Mucosa of descending colon (tissue), 3 donors: ENCODE results near the gene KRT31. TPM values are rescaled to one million over a fixed set of nuclear protein-coding genes. Genes with fewer than 3 reads are reported as not detected.

Source experiments
- ATAC-seq: fragments of 200-7000 bp; cut with Tn5 transposase; one replicate; pipeline ENCODE4 v1.9.1; 2020; ENCODE audit warnings: mild to moderate bottlenecking, moderate library complexity
- DNase-seq, 3 donors: peaks; one replicate each; pipeline ENCODE4 v3.0.0-alpha.2; 2020
- H3K36me3 ChIP-seq: fragments of 200-600 bp; one replicate; pipeline ENCODE4 v1.8.0; 2021; ENCODE audit warnings: low read depth, mild to moderate bottlenecking
- H3K4me1 ChIP-seq: fragments of 200-600 bp; one replicate; pipeline ENCODE4 v1.8.0; 2021; ENCODE audit warnings: low read depth, mild to moderate bottlenecking
- H3K4me3 ChIP-seq: fragments of 200-600 bp; one replicate; pipeline ENCODE4 v1.8.0; 2021; ENCODE audit warnings: mild to moderate bottlenecking
- H3K9me3 ChIP-seq: fragments of 200-600 bp; one replicate; pipeline ENCODE4 v1.8.0; 2021; ENCODE audit warnings: mild to moderate bottlenecking
- intact Hi-C, 2 donors: fragments of 100-400 bp; cut with DNase I in 1 of 2; cut with micrococcal nuclease in 1 of 2; formaldehyde crosslinking; loops; one replicate each; pipeline versions ENCODE4 v1.11.0 to v1.11.1; 2022; cut with DNase I, micrococcal nuclease
- total RNA-seq, 3 donors: library from RNA; stranded (reverse); fragmentation: NEBNext Ultra II Directional in 2 of 3; extraction: Animal tissue kit (Norgen Biotek cat#: 25700) in 2 of 3; gene quantifications; one replicate each; pipeline versions ENCODE4 v1.2.1 to v1.2.4, GENCODE V29; 2021 to 2023
- TF ChIP-seq, protein P1 (sequence below): fragments of 200-600 bp; IDR thresholded peaks from one replicate; pipeline ENCODE4 v1.8.0; 2022; ENCODE audit warnings: antibody characterized with exemption, mild to moderate bottlenecking
- donor health status: DM: no; HTN: no; CAD: no; lungs with moderate emphysema.
- donor health status: DM: no; HTN: no; CAD: no.
- donor health status: DM: no; HTN: yes; CAD: no.

Gene KRT31
- total RNA-seq, 3 donors from 2014 or later = not detected

- Histone ChIP-seq H3K9me3 (no peaks in the 10 kb centered on the region), H3K4me1 (no peaks in the 10 kb centered on the region), H3K36me3 (no peaks in the 10 kb centered on the region), H3K4me3 (no peak within 1 kb of the TSS)
- no peak for DNase-seq
- no peak for ATAC-seq
- intact Hi-C loops = no loop called here
- TF ChIP-seq, protein P1, sequence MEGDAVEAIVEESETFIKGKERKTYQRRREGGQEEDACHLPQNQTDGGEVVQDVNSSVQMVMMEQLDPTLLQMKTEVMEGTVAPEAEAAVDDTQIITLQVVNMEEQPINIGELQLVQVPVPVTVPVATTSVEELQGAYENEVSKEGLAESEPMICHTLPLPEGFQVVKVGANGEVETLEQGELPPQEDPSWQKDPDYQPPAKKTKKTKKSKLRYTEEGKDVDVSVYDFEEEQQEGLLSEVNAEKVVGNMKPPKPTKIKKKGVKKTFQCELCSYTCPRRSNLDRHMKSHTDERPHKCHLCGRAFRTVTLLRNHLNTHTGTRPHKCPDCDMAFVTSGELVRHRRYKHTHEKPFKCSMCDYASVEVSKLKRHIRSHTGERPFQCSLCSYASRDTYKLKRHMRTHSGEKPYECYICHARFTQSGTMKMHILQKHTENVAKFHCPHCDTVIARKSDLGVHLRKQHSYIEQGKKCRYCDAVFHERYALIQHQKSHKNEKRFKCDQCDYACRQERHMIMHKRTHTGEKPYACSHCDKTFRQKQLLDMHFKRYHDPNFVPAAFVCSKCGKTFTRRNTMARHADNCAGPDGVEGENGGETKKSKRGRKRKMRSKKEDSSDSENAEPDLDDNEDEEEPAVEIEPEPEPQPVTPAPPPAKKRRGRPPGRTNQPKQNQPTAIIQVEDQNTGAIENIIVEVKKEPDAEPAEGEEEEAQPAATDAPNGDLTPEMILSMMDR = no peak
Observed at GRCh38 chr17:41440531-41441033, 43.2 kb upstream of the KRT31 start, which contains the start of gene KRT38. Gene KRT38 (minus strand): TSS chr17:41440983. CDS start chr17:41440921, 62 bp downstream.

DNA sequence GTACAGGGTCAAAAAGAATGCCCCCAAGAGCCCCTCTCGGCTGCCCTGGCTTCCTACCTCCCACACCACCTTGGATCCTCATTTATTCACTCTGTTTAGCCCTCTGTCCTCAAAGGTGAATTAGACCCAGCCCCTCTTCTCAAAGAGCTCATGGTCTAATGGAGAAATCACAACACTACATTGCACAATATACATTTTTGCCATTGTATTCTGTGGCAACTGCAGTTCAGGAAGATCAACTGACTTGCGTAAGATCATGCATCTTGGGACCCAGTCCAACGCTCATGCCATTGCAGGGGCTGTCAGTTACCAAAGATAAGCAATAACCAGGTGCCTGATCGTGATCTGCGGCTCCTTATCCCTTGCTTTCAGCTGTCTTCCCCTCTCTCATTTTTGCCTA lies 42.0 kb upstream of the KRT31 start:
- Histone ChIP-seq H3K4me3 (no peak overlapping the region), H3K4me1 (no peaks in the 10 kb centered on the region), H3K36me3 (no peaks in the 10 kb centered on the region), H3K9me3 (no peaks in the 10 kb centered on the region)
- intact Hi-C loops = no loop called here
- TF ChIP-seq, protein P1 = no peak
- no peak for DNase-seq
- no peak for ATAC-seq

DNA sequence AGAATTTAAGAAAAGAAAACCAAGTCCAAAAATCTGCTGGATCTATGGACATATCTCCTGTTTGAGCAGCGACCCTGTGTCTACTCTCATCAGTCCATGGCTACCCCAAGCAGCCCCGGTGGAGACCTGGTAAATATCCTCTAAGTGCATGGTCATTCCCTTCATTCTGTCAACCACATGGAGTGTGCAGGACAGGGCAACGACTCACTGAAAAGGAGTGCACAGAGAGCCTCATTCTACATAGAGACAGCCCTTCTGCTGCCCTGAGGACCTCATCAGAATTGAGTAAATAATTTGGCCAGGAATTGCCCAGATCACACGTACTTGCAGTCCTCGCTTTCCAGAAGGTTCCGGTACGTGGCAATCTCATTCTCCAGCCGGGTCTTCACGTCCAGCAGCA lies 40.4 kb upstream of the KRT31 start:
- intact Hi-C loops = no loop called here
- H3K4me1 ChIP-seq = no peaks in the 10 kb centered on the region
- no peak overlapping the region for H3K4me3 ChIP-seq
- ATAC-seq (no peak), DNase-seq (no peak)
- H3K36me3 ChIP-seq = no peaks in the 10 kb centered on the region
- TF ChIP-seq, protein P1 = no peak
- no peaks in the 10 kb centered on the region for H3K9me3 ChIP-seq

DNA sequence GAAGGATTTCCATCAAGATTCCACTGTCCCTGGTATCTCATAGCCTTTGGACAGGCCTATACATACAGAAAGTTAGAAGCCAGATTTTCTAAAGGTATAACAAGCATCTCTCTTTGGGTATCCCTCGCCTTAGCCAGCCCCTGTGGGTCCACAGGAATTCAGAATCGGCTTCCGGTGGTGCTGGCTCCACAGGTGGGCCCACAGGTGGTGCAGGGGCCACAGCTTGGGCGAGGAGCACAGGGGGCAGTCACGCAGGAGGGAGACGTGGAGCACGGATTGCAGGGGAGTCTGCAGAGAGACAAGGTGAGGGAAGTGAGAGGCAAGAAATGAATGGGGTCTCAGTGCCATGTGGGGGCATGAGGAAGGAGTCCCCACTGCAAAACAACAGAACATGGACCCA lies 39.8 kb upstream of the KRT31 start:
- Histone ChIP-seq H3K36me3 (no peaks in the 10 kb centered on the region), H3K4me1 (no peaks in the 10 kb centered on the region), H3K4me3 (no peak overlapping the region), H3K9me3 (no peaks in the 10 kb centered on the region)
- ATAC-seq (no peak), DNase-seq (no peak)
- TF ChIP-seq, protein P1 = no peak
- intact Hi-C loops = no loop called here

GRCh38 chr17:41434415-41434814 lies 37.0 kb upstream of the KRT31 start:
- H3K4me1 ChIP-seq = no peaks in the 10 kb centered on the region
- no peaks in the 10 kb centered on the region for H3K36me3 ChIP-seq
- TF ChIP-seq, protein P1 = no peak
- H3K9me3 ChIP-seq = no peaks in the 10 kb centered on the region
- DNase-seq = no peak
- intact Hi-C loops = no loop called here
- no peak overlapping the region for H3K4me3 ChIP-seq
- ATAC-seq = no peak

GRCh38 chr17:41434005-41434404 lies 36.6 kb upstream of the KRT31 start:
- Histone ChIP-seq H3K36me3 (no peaks in the 10 kb centered on the region), H3K9me3 (no peaks in the 10 kb centered on the region), H3K4me1 (no peaks in the 10 kb centered on the region), H3K4me3 (no peak overlapping the region)
- intact Hi-C loops = no loop called here
- TF ChIP-seq, protein P1 = no peak
- no peak for DNase-seq
- ATAC-seq = no peak
